WTC11 (cell line): ENCODE results near the gene ACOT6. TPM values are rescaled to one million over a fixed set of nuclear protein-coding genes. Genes with fewer than 3 reads are reported as not detected.

Source experiments
- ATAC-seq: fragments of 200-7000 bp; cut with Tn5 transposase; 2 replicates; pipeline ENCODE4 v1.10.0; 2021; ENCODE audit warnings: mild to moderate bottlenecking, moderate library complexity
- CTCF ChIA-PET: fragments of 300-600 bp; sonication (Branson Sonifier 250); formaldehyde crosslinking; loops from one replicate; lab custom pipeline; 2021; ENCODE audit warnings: antibody characterized with exemption; lab: Charles Lee
- POLR2A ChIA-PET: fragments of 350-600 bp; sonication (Branson Sonifier 250); formaldehyde crosslinking; loops from one replicate; lab custom pipeline; 2021; ENCODE audit warnings: antibody characterized with exemption; lab: Charles Lee
- DNase-seq: peaks from one replicate; pipeline ENCODE4 v3.0.0; 2021; ENCODE audit warnings: low spot score
- H3K27ac Mint-ChIP-seq: 2 replicates; pipeline ENCODE4 v1.8.0; 2021; ENCODE audit warnings: mixed read lengths
- H3K27me3 Mint-ChIP-seq: 2 replicates; pipeline ENCODE4 v1.8.0; 2021; ENCODE audit warnings: low read depth, mild to moderate bottlenecking, moderate library complexity, mixed read lengths
- H3K36me3 Mint-ChIP-seq: 2 replicates; pipeline ENCODE4 v1.8.0; 2021; ENCODE audit warnings: mixed read lengths
- H3K4me1 Mint-ChIP-seq: 2 replicates; pipeline ENCODE4 v1.8.0; 2022; ENCODE audit warnings: mixed read lengths
- H3K4me3 Mint-ChIP-seq: 2 replicates; pipeline ENCODE4 v1.8.0; 2021; ENCODE audit warnings: mild to moderate bottlenecking, moderate library complexity, mixed read lengths
- H3K9me3 Mint-ChIP-seq: 2 replicates; pipeline ENCODE4 v1.8.0; 2021; ENCODE audit warnings: mixed read lengths
- ESRRA ChIP-seq: sonication (generic); formaldehyde crosslinking; IDR thresholded peaks from 2 replicates; pipeline ENCODE4 v1.8.1; 2022; ENCODE audit warnings: mild to moderate bottlenecking, missing genetic modification reagents, borderline replicate concordance
- GRHL2 ChIP-seq: fragments of 250-450 bp; sonication (Bioruptor Pico); IDR thresholded peaks from 2 replicates; pipeline ENCODE4 v1.8.0; 2022; ENCODE audit warnings: mild to moderate bottlenecking, moderate library complexity; ENCODE audit not compliant: insufficient replicate concordance, severe bottlenecking
- HMGA2 ChIP-seq: fragments of 250-450 bp; sonication (Bioruptor Pico); IDR thresholded peaks from 2 replicates; pipeline ENCODE4 v1.4.0; 2021; ENCODE audit warnings: mild to moderate bottlenecking, moderate library complexity
- JUN ChIP-seq: sonication (generic); formaldehyde crosslinking; IDR thresholded peaks from 2 replicates; pipeline ENCODE4 v1.8.0; 2023; ENCODE audit warnings: mild to moderate bottlenecking, missing genetic modification reagents
- MYBL2 ChIP-seq: sonication (generic); formaldehyde crosslinking; IDR thresholded peaks from 2 replicates; pipeline ENCODE4 v1.8.1; 2023; ENCODE audit warnings: mild to moderate bottlenecking, moderate library complexity, missing genetic modification reagents
- NFATC4 ChIP-seq: fragments of 250-450 bp; sonication (Bioruptor Pico); IDR thresholded peaks from 2 replicates; pipeline ENCODE4 v1.9.0; 2021; ENCODE audit warnings: mild to moderate bottlenecking
- NFYB ChIP-seq: sonication (generic); formaldehyde crosslinking; conservative IDR thresholded peaks from 2 replicates; pipeline ENCODE4 v1.8.0; 2022; ENCODE audit warnings: low read depth, missing genetic modification reagents
- RELA ChIP-seq: sonication (generic); formaldehyde crosslinking; IDR thresholded peaks from 2 replicates; pipeline ENCODE4 v1.8.1; 2022; ENCODE audit warnings: missing genetic modification reagents, mild to moderate bottlenecking, borderline replicate concordance
- RORB ChIP-seq: fragments of 250-450 bp; sonication (Bioruptor Pico); IDR thresholded peaks from 2 replicates; pipeline ENCODE4 v1.9.0; 2021; ENCODE audit warnings: mild to moderate bottlenecking
- SP1 ChIP-seq: sonication (generic); formaldehyde crosslinking; conservative IDR thresholded peaks from 2 replicates; pipeline ENCODE4 v1.8.1; 2022; ENCODE audit warnings: missing genetic modification reagents
- total RNA-seq: library from RNA; stranded (reverse); gene quantifications from 3 replicates; pipeline ENCODE4 v1.2.3, GENCODE V29; 2021
- TF ChIP-seq, protein P1 (sequence below): sonication (generic); formaldehyde crosslinking; IDR thresholded peaks from 2 replicates; pipeline ENCODE4 v1.8.0; 2022; ENCODE audit warnings: missing genetic modification reagents
- TF ChIP-seq, protein P2 (sequence below): fragments of 250-450 bp; sonication (Bioruptor Pico); IDR thresholded peaks from 2 replicates; pipeline ENCODE4 v1.8.0; 2021; ENCODE audit warnings: mild to moderate bottlenecking
- TF ChIP-seq, protein P3 (sequence below): sonication (generic); formaldehyde crosslinking; IDR thresholded peaks from 2 replicates; pipeline ENCODE4 v1.8.1; 2023; ENCODE audit warnings: mild to moderate bottlenecking, missing genetic modification reagents, borderline replicate concordance
- TF ChIP-seq, protein P4 (sequence below): sonication (generic); formaldehyde crosslinking; IDR thresholded peaks from 2 replicates; pipeline ENCODE4 v1.8.1; 2023; ENCODE audit warnings: mild to moderate bottlenecking, moderate library complexity, missing genetic modification reagents
- TF ChIP-seq, protein P5 (sequence below): sonication (generic); formaldehyde crosslinking; IDR thresholded peaks from 2 replicates; pipeline ENCODE4 v1.8.1; 2022; ENCODE audit warnings: low read depth, mild to moderate bottlenecking, moderate library complexity, missing genetic modification reagents, borderline replicate concordance
- TF ChIP-seq, protein P6 (sequence below): sonication (generic); formaldehyde crosslinking; IDR thresholded peaks from 2 replicates; pipeline ENCODE4 v1.8.0; 2022; ENCODE audit warnings: mild to moderate bottlenecking, missing genetic modification reagents

Gene ACOT6
- total RNA-seq, 1 experiment from 2014 or later, result 0.13 TPM

DNA sequence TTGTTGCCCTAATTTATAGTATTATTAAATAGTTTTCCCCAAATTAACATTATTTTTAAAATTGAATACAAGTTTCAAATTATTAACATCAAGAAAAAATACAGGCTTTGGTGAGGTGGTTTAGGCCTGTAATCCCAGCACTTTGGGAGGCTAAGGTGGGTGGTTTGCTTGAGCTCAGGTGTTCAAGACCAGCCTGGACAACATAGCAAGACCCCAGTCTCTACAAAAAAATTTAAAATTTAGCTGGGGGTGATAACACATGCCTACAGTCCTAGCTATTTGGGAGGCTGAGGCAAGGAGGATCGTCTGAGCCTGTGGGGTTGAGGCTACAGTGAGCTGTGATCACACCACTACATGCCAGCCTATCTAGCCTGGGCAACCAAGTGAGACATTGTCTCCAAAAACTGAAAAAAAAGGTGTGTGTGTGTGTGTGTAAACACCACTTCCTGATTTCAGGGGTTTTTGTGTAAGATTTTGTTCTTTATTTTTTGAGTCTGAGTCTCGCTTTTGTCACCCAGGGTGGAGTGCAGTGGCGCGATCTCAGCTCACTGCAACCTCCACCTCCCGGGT is 28.6 kb downstream of the ACOT6 start:
- DNase-seq, result no peak
- no peaks in the 10 kb centered on the region for H3K36me3 Mint-ChIP-seq
- no peak overlapping the region for H3K4me3 Mint-ChIP-seq
- peaks cover 19% of the 10 kb centered on the region for H3K4me1 Mint-ChIP-seq
- TF ChIP-seq, protein P1, sequence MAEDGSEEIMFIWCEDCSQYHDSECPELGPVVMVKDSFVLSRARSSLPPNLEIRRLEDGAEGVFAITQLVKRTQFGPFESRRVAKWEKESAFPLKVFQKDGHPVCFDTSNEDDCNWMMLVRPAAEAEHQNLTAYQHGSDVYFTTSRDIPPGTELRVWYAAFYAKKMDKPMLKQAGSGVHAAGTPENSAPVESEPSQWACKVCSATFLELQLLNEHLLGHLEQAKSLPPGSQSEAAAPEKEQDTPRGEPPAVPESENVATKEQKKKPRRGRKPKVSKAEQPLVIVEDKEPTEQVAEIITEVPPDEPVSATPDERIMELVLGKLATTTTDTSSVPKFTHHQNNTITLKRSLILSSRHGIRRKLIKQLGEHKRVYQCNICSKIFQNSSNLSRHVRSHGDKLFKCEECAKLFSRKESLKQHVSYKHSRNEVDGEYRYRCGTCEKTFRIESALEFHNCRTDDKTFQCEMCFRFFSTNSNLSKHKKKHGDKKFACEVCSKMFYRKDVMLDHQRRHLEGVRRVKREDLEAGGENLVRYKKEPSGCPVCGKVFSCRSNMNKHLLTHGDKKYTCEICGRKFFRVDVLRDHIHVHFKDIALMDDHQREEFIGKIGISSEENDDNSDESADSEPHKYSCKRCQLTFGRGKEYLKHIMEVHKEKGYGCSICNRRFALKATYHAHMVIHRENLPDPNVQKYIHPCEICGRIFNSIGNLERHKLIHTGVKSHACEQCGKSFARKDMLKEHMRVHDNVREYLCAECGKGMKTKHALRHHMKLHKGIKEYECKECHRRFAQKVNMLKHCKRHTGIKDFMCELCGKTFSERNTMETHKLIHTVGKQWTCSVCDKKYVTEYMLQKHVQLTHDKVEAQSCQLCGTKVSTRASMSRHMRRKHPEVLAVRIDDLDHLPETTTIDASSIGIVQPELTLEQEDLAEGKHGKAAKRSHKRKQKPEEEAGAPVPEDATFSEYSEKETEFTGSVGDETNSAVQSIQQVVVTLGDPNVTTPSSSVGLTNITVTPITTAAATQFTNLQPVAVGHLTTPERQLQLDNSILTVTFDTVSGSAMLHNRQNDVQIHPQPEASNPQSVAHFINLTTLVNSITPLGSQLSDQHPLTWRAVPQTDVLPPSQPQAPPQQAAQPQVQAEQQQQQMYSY, result no peak
- TF ChIP-seq MYBL2 (CRISPR knock-in tag) (no peak), ESRRA (CRISPR knock-in tag) (no peak), RORB (CRISPR knock-in tag) (no peak), JUN (no peak), NFATC4 (no peak), NFYB (CRISPR knock-in tag) (no peak), HMGA2 (no peak), GRHL2 (no peak), RELA (no peak), SP1 (CRISPR knock-in tag) (no peak)
- TF ChIP-seq, protein P2, sequence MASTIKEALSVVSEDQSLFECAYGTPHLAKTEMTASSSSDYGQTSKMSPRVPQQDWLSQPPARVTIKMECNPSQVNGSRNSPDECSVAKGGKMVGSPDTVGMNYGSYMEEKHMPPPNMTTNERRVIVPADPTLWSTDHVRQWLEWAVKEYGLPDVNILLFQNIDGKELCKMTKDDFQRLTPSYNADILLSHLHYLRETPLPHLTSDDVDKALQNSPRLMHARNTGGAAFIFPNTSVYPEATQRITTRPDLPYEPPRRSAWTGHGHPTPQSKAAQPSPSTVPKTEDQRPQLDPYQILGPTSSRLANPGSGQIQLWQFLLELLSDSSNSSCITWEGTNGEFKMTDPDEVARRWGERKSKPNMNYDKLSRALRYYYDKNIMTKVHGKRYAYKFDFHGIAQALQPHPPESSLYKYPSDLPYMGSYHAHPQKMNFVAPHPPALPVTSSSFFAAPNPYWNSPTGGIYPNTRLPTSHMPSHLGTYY (CRISPR knock-in tag), result no peak
- TF ChIP-seq, protein P3, sequence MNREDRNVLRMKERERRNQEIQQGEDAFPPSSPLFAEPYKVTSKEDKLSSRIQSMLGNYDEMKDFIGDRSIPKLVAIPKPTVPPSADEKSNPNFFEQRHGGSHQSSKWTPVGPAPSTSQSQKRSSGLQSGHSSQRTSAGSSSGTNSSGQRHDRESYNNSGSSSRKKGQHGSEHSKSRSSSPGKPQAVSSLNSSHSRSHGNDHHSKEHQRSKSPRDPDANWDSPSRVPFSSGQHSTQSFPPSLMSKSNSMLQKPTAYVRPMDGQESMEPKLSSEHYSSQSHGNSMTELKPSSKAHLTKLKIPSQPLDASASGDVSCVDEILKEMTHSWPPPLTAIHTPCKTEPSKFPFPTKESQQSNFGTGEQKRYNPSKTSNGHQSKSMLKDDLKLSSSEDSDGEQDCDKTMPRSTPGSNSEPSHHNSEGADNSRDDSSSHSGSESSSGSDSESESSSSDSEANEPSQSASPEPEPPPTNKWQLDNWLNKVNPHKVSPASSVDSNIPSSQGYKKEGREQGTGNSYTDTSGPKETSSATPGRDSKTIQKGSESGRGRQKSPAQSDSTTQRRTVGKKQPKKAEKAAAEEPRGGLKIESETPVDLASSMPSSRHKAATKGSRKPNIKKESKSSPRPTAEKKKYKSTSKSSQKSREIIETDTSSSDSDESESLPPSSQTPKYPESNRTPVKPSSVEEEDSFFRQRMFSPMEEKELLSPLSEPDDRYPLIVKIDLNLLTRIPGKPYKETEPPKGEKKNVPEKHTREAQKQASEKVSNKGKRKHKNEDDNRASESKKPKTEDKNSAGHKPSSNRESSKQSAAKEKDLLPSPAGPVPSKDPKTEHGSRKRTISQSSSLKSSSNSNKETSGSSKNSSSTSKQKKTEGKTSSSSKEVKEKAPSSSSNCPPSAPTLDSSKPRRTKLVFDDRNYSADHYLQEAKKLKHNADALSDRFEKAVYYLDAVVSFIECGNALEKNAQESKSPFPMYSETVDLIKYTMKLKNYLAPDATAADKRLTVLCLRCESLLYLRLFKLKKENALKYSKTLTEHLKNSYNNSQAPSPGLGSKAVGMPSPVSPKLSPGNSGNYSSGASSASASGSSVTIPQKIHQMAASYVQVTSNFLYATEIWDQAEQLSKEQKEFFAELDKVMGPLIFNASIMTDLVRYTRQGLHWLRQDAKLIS (CRISPR knock-in tag), result no peak
- TF ChIP-seq, protein P4, sequence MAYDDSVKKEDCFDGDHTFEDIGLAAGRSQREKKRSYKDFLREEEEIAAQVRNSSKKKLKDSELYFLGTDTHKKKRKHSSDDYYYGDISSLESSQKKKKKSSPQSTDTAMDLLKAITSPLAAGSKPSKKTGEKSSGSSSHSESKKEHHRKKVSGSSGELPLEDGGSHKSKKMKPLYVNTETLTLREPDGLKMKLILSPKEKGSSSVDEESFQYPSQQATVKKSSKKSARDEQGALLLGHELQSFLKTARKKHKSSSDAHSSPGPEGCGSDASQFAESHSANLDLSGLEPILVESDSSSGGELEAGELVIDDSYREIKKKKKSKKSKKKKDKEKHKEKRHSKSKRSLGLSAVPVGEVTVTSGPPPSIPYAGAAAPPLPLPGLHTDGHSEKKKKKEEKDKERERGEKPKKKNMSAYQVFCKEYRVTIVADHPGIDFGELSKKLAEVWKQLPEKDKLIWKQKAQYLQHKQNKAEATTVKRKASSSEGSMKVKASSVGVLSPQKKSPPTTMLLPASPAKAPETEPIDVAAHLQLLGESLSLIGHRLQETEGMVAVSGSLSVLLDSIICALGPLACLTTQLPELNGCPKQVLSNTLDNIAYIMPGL (CRISPR knock-in tag), result no peak
- TF ChIP-seq, protein P5, sequence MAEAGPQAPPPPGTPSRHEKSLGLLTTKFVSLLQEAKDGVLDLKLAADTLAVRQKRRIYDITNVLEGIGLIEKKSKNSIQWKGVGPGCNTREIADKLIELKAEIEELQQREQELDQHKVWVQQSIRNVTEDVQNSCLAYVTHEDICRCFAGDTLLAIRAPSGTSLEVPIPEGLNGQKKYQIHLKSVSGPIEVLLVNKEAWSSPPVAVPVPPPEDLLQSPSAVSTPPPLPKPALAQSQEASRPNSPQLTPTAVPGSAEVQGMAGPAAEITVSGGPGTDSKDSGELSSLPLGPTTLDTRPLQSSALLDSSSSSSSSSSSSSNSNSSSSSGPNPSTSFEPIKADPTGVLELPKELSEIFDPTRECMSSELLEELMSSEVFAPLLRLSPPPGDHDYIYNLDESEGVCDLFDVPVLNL, result no peak
- TF ChIP-seq, protein P6, sequence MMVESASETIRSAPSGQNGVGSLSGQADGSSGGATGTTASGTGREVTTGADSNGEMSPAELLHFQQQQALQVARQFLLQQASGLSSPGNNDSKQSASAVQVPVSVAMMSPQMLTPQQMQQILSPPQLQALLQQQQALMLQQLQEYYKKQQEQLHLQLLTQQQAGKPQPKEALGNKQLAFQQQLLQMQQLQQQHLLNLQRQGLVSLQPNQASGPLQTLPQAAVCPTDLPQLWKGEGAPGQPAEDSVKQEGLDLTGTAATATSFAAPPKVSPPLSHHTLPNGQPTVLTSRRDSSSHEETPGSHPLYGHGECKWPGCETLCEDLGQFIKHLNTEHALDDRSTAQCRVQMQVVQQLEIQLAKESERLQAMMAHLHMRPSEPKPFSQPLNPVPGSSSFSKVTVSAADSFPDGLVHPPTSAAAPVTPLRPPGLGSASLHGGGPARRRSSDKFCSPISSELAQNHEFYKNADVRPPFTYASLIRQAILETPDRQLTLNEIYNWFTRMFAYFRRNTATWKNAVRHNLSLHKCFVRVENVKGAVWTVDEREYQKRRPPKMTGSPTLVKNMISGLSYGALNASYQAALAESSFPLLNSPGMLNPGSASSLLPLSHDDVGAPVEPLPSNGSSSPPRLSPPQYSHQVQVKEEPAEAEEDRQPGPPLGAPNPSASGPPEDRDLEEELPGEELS (CRISPR knock-in tag), result no peak
- no peaks in the 10 kb centered on the region; the same call in 1 of the 2 replicates for H3K27me3 Mint-ChIP-seq
- no peaks in the 10 kb centered on the region for H3K9me3 Mint-ChIP-seq
- no peak for ATAC-seq
- ChIA-PET POLR2A (interaction anchor here (0.6 kb wide), 1 partner anchor 498 kb away, joined by 3 read pairs; no protein-coding TSS in a partner anchor), CTCF (interaction anchor here (0.6 kb wide), 1 partner anchor 692 kb away, joined by 4 read pairs; no protein-coding TSS in a partner anchor)
- H3K27ac Mint-ChIP-seq, result no peak overlapping the region
